KOPT-K1 (cell line): ENCODE results near the gene KRT13.

Experiments
- H3K27ac ChIP-seq: fragments of 200-600 bp; sonication (generic); 2 replicates; pipeline ENCODE4 v1.5.1; 2016; ENCODE audit warnings: antibody characterized with exemption, mild to moderate bottlenecking, low read depth, low read length; ENCODE audit not compliant: poor library complexity, severe bottlenecking
- H3K36me3 ChIP-seq: fragments of 200-600 bp; sonication (generic); 2 replicates; pipeline ENCODE4 v1.5.1; 2017; ENCODE audit warnings: antibody characterized with exemption, mild to moderate bottlenecking, low read length, moderate library complexity; ENCODE audit not compliant: insufficient read depth
- H3K9me3 ChIP-seq: fragments of 200-600 bp; sonication (generic); 2 replicates; pipeline ENCODE4 v1.5.1; 2017; ENCODE audit warnings: antibody characterized with exemption, low read length, mild to moderate bottlenecking; ENCODE audit not compliant: insufficient read depth, poor library complexity, severe bottlenecking

The KRT13 gene

DNA sequence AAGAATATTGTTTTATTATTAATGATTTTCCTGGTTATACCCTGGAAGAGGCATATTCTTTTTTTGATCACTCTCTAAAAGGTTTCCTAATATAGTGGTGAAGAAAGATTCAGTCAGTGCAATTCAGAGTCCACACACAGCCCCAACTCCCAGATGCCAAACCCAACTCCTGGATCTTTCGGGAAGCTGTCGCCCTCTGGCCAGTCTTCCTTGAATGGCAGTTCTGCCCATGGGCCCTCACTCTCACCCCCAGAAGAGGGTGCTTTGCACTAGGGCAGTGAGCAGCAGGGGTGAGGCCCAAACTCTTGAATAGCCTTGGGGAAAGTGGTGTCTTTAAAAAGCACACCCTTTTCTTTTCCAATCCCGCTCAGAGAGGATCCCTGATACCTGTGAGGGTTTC is 49.2 kb downstream of the KRT13 start:
- Histone ChIP-seq H3K27ac (no peak overlapping the region), H3K36me3 (no peaks in the 10 kb centered on the region), H3K9me3 (no peaks in the 10 kb centered on the region)

DNA sequence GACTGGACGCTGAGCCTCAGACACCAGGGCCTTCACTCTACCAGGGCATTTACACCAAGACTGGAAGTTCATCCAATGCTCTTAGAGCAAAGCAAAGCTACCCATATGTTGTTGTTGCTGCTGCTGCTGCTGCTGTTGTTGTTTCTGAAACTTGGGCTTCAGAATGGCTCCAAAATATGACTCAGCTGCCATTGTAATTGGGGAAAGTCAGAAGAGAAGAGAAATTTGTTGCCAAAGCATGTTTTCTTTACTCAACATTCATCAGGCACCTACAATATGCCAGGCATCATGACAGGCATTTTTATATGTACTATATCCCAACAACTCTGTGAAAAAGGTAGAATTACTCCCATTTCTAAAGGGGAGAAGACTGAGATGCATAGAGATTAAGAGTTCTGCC is 50.2 kb downstream of the KRT13 start:
- Histone ChIP-seq H3K9me3 (no peaks in the 10 kb centered on the region), H3K27ac (no peak overlapping the region), H3K36me3 (no peaks in the 10 kb centered on the region)

DNA sequence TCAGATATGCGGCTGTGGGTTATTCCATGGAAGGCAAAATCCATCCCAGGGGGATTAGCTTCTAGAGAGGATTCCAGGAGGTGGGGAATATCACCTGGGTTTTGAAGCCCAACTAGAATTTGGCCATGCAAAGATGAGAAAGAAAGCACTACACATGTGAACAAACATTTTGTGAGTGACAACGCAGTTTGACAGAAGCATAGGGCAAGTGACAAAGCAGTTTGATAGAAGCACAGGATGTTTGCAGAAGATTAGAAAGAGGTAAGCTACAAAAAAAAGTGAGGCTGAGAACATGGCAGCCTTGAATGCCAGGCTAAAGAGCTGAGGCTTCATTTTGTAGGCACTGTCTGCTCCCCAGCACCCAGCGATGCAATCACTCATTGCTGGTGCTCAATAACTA is 52.3 kb downstream of the KRT13 start:
- Histone ChIP-seq H3K9me3 (no peaks in the 10 kb centered on the region), H3K36me3 (no peaks in the 10 kb centered on the region), H3K27ac (no peak overlapping the region)

DNA sequence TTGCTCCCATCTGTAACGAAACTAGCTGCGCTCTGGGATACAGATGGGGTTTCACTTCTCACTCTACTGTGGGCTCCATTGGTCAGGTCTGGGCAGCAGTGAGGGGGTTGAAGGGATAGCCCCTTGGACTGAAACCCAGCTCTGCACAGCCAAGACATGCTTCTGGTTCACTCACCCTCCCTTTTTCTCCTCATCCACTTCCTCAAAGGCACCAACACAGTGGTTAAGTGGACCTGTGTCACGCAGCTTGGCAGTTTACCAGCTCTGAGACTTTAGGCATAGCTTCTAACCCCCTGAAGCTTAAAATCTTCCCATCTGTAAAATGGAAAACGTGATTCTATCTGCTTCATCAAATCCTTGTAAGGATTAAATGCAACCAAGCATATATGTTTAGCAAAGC is 53.1 kb downstream of the KRT13 start:
- H3K9me3 ChIP-seq, result no peaks in the 10 kb centered on the region
- no peak overlapping the region for H3K27ac ChIP-seq
- no peaks in the 10 kb centered on the region for H3K36me3 ChIP-seq

DNA sequence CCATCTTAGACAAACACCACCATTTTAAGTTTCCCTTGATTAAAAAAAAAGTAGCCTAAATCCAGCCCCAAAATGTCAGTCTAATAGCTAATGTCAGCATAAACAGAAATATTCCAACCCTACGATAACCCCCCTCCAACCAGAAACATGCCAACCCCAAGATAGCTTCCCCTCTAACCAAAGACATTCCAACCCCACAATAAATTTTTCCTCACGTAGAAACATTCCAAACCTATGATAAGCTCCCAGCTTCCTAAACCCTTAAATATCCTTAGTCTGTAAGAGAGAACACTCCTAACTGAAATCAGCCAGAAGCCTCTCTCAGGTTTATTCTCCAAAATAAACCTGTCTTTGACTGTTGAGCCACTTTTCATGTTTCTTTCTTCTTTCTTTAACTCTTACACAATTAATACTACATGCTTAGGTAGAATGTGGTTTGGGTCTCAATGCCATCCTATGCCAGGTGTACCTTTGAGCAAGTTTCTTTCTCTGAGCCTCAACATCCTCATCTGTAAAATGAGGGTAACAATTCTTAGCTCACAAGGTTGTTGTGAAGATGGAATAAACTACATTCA is 54.2 kb downstream of the KRT13 start:
- H3K36me3 ChIP-seq, result no peaks in the 10 kb centered on the region

More for the DNA sequence above, 54.2 kb downstream of the KRT13 start:
- Histone ChIP-seq H3K27ac (no peak overlapping the region), H3K9me3 (no peaks in the 10 kb centered on the region)
